SKM-1 treated with dmso at 0.1 percent for 144 hours (cell line): ENCODE data around the gene LLGL2.
"Not testable (repeated sequence)": the region's sequence is repeated elsewhere in the genome, so short reads cannot be mapped to it uniquely, and the experiment has no call there.

Experiments
- DNase-seq: peaks from one replicate; lab custom pipeline; 2025; ENCODE audit not compliant: unreplicated experiment; lab: John Stamatoyannopoulos, UW

Gene LLGL2, protein sequence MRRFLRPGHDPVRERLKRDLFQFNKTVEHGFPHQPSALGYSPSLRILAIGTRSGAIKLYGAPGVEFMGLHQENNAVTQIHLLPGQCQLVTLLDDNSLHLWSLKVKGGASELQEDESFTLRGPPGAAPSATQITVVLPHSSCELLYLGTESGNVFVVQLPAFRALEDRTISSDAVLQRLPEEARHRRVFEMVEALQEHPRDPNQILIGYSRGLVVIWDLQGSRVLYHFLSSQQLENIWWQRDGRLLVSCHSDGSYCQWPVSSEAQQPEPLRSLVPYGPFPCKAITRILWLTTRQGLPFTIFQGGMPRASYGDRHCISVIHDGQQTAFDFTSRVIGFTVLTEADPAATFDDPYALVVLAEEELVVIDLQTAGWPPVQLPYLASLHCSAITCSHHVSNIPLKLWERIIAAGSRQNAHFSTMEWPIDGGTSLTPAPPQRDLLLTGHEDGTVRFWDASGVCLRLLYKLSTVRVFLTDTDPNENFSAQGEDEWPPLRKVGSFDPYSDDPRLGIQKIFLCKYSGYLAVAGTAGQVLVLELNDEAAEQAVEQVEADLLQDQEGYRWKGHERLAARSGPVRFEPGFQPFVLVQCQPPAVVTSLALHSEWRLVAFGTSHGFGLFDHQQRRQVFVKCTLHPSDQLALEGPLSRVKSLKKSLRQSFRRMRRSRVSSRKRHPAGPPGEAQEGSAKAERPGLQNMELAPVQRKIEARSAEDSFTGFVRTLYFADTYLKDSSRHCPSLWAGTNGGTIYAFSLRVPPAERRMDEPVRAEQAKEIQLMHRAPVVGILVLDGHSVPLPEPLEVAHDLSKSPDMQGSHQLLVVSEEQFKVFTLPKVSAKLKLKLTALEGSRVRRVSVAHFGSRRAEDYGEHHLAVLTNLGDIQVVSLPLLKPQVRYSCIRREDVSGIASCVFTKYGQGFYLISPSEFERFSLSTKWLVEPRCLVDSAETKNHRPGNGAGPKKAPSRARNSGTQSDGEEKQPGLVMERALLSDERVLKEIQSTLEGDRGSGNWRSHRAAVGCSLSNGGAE

GRCh38 chr17:75524970-75525805 lies at the start of gene LLGL2:
Gene LLGL2, plus strand, starts transcription at chr17:75525697. Its CDS starts 17,730 bp downstream, at chr17:75543427.
- DNase-seq, result no peak

DNA sequence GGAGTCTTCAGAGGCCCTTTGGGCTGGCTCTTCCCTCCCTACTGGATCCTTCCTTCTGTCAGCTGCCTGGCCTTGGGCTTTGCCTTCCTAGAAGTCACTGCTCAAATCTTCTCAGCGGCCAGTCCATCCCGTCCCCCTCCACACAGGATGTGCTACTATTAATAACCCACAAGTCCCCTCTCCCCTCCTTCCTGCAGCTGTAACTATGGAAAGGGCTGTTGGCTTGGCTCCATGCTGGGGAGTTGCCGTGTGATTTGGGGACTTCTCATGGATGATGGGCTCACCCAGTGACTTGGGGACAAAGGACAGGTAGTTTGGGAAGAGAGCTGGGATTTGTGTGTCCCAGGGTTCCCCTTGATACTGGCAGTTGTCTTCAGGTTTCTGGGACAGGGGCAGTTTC lies 49.6 kb upstream of the LLGL2 start:
- DNase-seq, result no peak

GRCh38 chr17:75476271-75476671 lies 49.2 kb upstream of the LLGL2 start:
- DNase-seq, result no peak

GRCh38 chr17:75476752-75477489 lies 48.6 kb upstream of the LLGL2 start:
- DNase-seq, result no peak

DNA sequence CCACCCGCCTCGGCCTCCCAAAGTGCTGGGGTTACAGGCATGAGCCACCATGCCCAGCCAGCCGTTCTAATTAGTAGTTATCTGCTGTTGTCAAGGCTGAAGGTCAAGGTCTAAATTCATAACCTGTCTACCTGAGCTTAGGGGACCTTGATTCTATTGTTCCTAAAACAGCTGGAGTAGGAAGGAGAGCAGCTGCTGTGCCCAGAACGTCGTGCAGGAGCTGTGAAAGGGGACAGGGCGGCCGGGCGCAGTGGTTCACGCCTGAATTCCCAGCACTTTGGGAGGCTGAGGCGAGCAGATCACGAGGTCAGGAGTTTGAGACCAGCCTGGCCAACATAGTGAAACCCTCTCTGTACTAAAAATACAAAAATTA lies 48.0 kb upstream of the LLGL2 start:
- DNase-seq, result not testable (repeated sequence)

DNA sequence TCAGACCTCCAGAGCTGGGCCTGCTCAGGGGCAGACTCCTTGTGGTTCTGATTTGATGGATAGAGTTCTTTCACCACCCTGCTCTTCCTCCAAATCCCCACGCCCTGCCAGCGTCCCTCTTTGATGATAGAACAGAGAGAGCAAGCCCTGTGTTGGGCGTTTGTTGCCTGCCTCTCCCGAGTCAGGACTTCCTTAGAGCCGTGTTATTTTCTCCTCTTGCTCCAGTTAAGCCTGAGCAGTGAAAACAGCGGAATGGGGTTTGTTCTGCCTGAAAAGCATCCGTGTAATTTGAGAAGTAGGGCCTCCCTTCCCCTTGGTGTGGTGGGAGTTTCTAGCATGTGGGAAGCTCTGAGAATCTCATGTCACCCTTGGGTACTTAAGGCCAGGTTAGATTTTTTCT lies 47.0 kb upstream of the LLGL2 start:
- DNase-seq, result no peak

DNA sequence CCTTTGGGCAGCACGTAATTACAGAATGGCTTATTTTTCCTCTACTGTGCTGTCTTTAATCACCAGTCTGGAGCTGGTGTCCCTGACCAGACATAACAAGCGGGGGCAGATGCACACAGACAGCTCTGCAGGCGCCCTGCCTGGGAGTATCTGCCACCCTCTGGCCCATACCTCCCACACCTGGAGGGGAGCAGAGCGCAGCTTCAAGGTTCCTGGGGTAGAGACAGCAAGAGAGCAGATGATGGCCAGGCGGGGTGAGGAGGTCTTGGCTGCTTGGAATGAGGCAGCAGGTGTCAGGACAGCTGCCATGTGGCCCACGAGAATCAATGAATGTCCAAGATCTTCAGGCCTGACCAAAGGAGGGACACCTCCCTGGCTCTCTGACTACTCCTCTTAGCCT lies 45.2 kb upstream of the LLGL2 start:
- DNase-seq, result no peak

GRCh38 chr17:75481194-75482068 lies 44.1 kb upstream of the LLGL2 start:
- DNase-seq, result no peak

- no peak for DNase-seq
Measured at GRCh38 chr17:75482098-75482942, 43.2 kb upstream of the LLGL2 start.

- no peak for DNase-seq
Measured at GRCh38 chr17:75485688-75486087, 39.8 kb upstream of the LLGL2 start.

DNA sequence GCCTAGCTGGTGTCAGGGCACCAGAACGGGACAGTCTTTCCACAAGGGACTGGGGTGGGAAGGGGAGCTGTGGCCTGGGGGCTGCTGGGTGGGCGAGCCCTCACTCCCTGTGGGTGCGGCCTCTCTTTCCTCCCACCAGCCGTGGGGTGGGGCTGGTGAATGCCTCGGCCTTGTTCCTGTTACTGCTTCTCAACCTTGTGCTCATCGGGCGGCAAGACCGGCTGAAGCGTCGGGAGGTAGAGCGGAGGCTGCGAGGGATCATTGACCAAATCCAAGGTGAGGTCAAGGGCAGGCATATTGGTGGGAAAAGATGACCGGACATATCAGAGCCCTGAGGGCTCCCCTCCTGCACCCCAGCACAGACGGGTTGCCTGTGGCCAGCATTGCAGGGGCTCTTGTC lies 39.3 kb upstream of the LLGL2 start:
- DNase-seq, result no peak

DNA sequence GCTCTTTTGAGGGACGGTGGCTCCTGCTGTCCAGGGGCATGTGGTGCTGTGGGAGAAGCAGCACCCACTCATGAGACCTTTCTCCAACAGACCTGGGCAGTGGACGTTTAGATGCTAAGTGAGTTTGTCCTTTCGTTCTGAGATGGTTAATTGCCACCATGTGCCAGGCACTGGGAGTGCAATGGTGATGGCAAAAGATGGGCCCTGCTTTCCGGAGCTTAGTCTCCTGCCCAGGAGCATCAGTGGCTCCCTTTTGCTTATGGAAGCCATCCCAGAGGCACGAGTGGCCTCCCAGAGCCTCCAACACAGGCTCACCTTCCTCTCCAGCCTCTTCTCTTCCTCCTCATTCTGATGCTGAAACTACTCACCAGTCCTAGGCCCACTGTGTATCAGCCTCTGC lies 38.5 kb upstream of the LLGL2 start:
- no peak for DNase-seq

- DNase-seq, result peak; percentile 80
Measured at GRCh38 chr17:75487351-75488070, 38.0 kb upstream of the LLGL2 start.

GRCh38 chr17:75488693-75489510 lies 36.6 kb upstream of the LLGL2 start:
- no peak for DNase-seq

- DNase-seq, result no peak
Measured at GRCh38 chr17:75489511-75489955, 36.0 kb upstream of the LLGL2 start.

- no peak for DNase-seq
Measured at GRCh38 chr17:75490173-75490743, 35.2 kb upstream of the LLGL2 start.
